ENCODE data around the gene PUSL1.

PUSL1 gene

DNA sequence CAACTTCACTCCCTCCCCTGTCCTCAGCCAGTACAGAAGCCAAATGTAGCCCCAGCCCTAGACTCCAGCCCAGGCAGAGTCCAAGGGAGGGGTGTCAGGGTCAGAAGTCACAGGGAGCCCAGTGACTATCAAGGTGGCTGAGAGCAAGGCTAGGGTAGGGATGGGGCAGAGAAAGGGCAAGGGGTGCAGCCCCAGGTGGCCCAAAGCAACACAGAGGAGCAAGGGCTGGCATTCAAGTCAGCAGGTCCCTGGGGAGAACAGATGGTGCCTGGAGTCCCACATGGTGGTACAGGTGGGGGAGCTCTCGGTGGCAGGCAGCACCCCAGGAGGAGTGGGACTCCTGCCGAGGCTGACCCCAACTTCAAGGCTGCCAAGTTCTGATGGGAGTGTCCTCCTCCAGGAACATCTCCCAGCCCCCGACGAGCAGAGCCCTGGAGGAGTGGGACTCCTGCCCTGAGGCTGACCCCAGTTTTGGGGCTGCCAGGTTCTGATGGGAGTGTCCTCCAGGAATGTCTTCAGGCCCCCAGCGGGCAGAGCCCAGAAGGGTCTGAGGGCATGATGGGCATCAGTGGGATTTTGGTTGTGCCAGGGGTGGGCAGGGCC is 44.5 kb downstream of the PUSL1 start:
- Histone ChIP-seq H3K27ac (ENCODE audit: insufficient read depth, low read length, poor library complexity, severe bottlenecking) (no peak overlapping the region), H3K27me3 (replicated peaks; ENCODE audit: control insufficient read depth, insufficient read depth, low read length, poor library complexity, severe bottlenecking) (peaks cover 32% of the 10 kb centered on the region), H3K9me3 (ENCODE audit: control insufficient read depth, low read length) (no peaks in the 10 kb centered on the region), H3K4me1 (ENCODE audit: control insufficient read depth, insufficient read depth, low read length, poor library complexity, severe bottlenecking) (peaks cover 26% of the 10 kb centered on the region), H3K36me3 (ENCODE audit: control insufficient read depth, insufficient read depth, low read length) (no peaks in the 10 kb centered on the region), H3K4me3 (ENCODE audit: insufficient read depth, low read depth, low read length, poor library complexity, severe bottlenecking) (no peak overlapping the region)
- DNase-seq: no peak

DNA sequence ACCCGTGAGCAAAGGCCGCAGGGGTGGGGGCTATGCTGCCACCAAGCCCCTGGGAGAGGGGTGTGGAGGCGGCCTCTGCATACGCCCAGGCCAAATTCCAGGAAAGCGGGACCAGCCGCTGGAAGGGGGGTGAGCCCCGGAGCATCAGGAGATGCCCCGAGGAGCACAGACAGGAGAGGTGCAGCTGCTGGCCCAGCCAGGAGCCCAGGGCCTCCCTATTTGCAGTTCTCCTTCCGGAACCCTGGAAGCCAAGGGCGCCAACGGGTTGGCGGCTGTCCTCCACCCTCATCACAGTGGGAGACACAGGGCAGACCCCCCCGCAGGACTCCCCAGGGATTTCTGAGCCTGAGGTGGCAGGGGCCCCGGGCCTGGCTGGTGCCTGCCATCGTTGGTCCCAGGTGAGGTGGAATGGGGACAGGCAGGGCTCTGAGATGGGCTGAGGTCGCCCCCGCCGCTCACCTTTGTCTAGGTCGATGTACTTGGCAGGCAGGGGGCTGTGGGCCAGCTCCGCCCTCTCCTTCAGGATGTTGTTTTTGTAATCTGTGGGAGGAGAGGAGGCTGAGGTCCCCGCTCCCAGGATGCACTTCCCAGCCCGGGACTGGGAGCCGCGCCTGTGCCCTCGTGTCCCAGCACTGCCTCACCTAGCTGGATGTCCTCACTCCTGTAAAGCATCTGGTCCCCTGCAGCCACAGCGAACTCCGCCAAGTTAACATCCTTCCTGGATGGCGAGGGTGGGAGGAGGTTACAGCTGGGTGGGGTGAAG is 45.2 kb downstream of the PUSL1 start:
- Histone ChIP-seq H3K27me3 (replicated peaks; ENCODE audit: control insufficient read depth, insufficient read depth, low read length, poor library complexity, severe bottlenecking) (peaks cover 32% of the 10 kb centered on the region), H3K4me1 (ENCODE audit: control insufficient read depth, insufficient read depth, low read length, poor library complexity, severe bottlenecking) (peaks cover 24% of the 10 kb centered on the region), H3K9me3 (ENCODE audit: control insufficient read depth, low read length) (no peaks in the 10 kb centered on the region), H3K36me3 (ENCODE audit: control insufficient read depth, insufficient read depth, low read length) (no peaks in the 10 kb centered on the region), H3K27ac (ENCODE audit: insufficient read depth, low read length, poor library complexity, severe bottlenecking) (no peak overlapping the region), H3K4me3 (ENCODE audit: insufficient read depth, low read depth, low read length, poor library complexity, severe bottlenecking) (no peak overlapping the region)
- no peak for DNase-seq

DNA sequence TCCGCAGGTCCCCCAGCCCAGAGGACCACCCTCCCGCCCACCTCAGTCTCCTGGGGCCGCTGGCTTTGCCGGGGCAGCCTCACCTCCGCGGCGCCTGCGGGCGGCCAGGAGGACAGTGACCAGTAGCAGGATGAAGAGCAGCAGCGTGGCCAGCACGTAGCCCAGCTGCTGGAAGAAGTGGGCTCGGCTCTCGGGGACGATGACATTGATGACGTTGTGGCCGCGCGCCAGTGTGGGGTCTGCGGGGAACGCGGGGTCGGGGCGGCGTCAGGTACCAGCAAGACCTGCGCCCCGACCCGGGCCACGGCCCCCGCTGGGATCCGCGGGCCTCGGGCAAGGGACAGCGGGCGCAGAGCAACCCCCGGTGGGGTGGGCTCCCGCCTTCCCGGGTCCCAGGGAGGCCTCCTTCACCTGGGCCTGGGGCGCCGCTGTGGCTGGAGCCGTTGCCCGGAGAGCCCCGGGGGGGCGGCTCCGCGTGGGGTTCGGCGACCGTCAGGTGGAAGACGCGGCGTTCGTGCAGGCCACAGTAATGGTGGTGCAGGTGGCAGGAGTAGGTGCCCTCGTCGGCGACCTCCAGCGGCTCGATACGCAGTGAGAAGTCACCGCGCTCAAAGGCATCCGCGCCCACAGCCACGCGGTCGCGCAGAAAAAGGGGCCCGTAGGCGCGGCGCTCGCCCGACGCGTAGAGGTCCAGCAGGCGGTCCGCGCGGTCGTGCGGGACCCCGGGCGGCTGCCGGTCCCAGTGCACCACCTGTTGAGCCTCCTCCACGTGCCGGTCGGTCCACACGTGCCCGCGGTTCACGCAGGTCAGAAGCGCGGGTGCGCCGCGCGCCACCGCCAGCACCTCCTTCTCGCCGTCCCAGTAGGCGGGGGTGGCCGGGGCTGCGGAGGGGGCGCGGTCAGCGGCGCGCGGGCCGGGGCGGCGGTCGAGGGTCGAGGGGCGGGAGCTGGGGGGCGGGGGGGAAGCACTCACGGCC is 46.2 kb downstream of the PUSL1 start:
- peaks cover 28% of the 10 kb centered on the region for H3K4me1 ChIP-seq (ENCODE audit: control insufficient read depth, insufficient read depth, low read length, poor library complexity, severe bottlenecking)
- H3K4me3 ChIP-seq (ENCODE audit: insufficient read depth, low read depth, low read length, poor library complexity, severe bottlenecking): peak overlapping the region; percentile 8
- H3K9me3 ChIP-seq (ENCODE audit: control insufficient read depth, low read length): no peaks in the 10 kb centered on the region
- H3K27ac ChIP-seq (ENCODE audit: insufficient read depth, low read length, poor library complexity, severe bottlenecking): no peak overlapping the region
- H3K27me3 ChIP-seq (replicated peaks; ENCODE audit: control insufficient read depth, insufficient read depth, low read length, poor library complexity, severe bottlenecking): peaks cover 32% of the 10 kb centered on the region
- no peaks in the 10 kb centered on the region for H3K36me3 ChIP-seq (ENCODE audit: control insufficient read depth, insufficient read depth, low read length)
- DNase-seq: no peak

DNA sequence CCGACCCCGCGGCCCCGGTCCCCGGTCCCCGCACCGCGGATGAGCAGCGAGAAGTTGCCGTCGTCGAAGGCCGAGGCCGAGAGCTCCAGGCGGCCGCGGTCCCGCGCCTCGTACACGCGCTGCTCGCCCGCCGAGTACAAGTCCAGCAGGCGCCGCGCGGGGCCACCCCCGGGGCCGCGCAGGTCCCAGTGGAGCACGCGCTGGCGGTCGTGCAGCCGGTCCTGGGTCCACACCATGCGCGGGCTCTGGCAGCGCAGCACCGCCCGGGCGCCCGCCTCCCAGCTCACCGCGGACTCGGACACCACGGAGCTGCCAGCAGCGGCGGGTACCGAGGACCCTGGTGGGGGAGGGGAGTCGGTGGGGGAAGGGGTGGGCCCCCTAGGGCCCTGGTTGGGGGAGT is 47.0 kb downstream of the PUSL1 start:
- Histone ChIP-seq H3K27ac (ENCODE audit: insufficient read depth, low read length, poor library complexity, severe bottlenecking) (no peak overlapping the region), H3K4me3 (ENCODE audit: insufficient read depth, low read depth, low read length, poor library complexity, severe bottlenecking) (no peak overlapping the region), H3K9me3 (ENCODE audit: control insufficient read depth, low read length) (no peaks in the 10 kb centered on the region), H3K36me3 (ENCODE audit: control insufficient read depth, insufficient read depth, low read length) (no peaks in the 10 kb centered on the region), H3K27me3 (replicated peaks; ENCODE audit: control insufficient read depth, insufficient read depth, low read length, poor library complexity, severe bottlenecking) (peaks cover 32% of the 10 kb centered on the region), H3K4me1 (ENCODE audit: control insufficient read depth, insufficient read depth, low read length, poor library complexity, severe bottlenecking) (peaks cover 26% of the 10 kb centered on the region)
- no peak for DNase-seq

DNA sequence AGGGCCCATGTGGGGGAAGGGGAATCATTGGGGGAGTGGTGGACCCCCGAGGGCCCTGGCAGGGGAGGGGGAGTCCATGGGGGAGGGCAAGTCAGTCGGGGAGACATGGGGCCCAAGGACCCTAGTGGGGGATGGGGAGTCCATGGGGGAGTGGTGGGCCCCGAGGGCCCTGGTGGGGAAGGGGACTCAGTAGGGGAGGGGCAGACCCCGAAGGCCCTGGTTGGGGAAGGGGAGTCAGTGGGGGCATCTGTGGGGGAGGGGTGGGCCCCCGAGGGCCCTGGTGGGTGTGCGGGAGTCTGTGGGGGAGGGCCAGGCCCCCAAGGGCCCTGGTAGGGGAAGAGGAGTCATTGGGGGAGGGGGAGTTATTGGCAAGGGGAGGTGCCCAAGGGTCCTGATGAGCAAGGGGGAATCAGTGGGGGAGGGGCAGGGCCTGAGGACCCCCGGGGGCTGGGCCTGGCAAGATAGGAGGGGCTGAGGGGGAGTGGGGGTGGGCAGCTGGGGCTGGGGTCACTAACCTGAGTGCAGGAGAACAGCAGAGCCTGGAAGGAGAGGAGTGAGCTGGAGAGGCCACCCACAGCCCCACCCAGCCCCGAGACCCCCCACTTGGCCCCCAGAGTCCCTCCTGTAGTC is 47.9 kb downstream of the PUSL1 start:
- Histone ChIP-seq H3K27me3 (replicated peaks; ENCODE audit: control insufficient read depth, insufficient read depth, low read length, poor library complexity, severe bottlenecking) (peaks cover 32% of the 10 kb centered on the region), H3K36me3 (ENCODE audit: control insufficient read depth, insufficient read depth, low read length) (no peaks in the 10 kb centered on the region), H3K4me3 (ENCODE audit: insufficient read depth, low read depth, low read length, poor library complexity, severe bottlenecking) (no peak overlapping the region)

DNA sequence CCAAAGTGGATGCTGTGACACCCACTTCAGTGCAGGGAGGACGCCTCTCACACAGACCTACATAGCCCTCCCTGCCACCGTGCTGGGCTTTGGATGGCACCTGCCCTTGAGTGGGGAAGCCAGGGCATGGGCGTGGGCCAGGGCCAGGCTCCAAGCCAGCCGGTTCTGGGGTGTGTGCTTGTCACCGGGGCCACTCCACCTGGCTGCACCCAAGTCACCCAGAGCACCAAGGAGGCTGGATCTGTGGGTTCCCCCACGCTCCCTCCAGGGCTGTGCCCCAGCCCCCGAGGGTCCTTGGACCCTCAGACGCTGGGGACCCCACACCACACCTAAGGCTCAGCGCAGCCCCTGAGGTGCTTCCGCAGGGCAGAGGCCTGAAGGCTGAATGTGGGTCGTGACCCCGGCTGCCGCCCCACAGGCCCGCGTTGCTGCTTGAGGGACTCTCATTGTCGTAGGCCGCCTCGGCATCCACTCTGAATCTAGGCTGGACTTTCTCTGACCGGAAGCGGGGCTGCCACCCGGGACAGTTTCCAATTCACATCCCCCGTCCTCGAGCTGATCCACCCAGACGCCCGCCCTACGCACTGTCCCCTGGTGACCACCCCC is 48.5 kb downstream of the PUSL1 start:
- H3K4me1 ChIP-seq (ENCODE audit: control insufficient read depth, insufficient read depth, low read length, poor library complexity, severe bottlenecking): peaks cover 26% of the 10 kb centered on the region
- H3K27me3 ChIP-seq (replicated peaks; ENCODE audit: control insufficient read depth, insufficient read depth, low read length, poor library complexity, severe bottlenecking): peaks cover 32% of the 10 kb centered on the region
- H3K36me3 ChIP-seq (ENCODE audit: control insufficient read depth, insufficient read depth, low read length): no peaks in the 10 kb centered on the region
- no peak overlapping the region for H3K27ac ChIP-seq (ENCODE audit: insufficient read depth, low read length, poor library complexity, severe bottlenecking)
- no peak overlapping the region for H3K4me3 ChIP-seq (ENCODE audit: insufficient read depth, low read depth, low read length, poor library complexity, severe bottlenecking)
- no peaks in the 10 kb centered on the region for H3K9me3 ChIP-seq (ENCODE audit: control insufficient read depth, low read length)
- DNase-seq: no peak

More for the DNA sequence above, 47.9 kb downstream of the PUSL1 start:
- Histone ChIP-seq H3K9me3 (ENCODE audit: control insufficient read depth, low read length) (no peaks in the 10 kb centered on the region), H3K4me1 (ENCODE audit: control insufficient read depth, insufficient read depth, low read length, poor library complexity, severe bottlenecking) (peaks cover 26% of the 10 kb centered on the region), H3K27ac (ENCODE audit: insufficient read depth, low read length, poor library complexity, severe bottlenecking) (no peak overlapping the region)
- DNase-seq: no peak

DNA sequence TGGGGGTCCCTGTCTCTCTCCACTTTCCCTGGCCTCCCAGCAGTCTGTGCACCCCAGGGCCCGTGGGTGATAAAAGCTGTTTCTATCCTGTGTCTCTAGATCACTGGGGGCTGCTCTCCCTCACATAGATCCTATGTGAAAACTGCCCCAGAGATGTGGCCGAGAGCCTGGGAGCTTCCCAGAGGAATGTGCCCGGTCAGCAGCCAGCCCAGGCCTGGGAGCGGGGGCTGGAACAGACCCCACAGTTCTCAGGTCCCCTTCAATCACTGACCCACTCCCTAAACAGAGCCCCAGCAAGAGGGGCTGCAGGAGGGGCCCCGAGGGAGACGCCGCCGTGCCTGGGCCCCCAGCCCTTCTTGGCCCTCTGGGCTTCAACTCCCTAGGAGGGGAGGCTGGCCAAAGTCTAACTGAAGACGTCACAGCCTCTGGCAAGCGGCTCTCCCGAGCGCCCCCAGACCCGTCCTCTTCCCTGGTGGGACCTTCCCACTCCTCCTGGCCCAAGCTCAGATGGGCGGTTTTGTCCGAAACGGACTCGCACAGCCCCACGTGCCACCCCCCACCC is 49.6 kb downstream of the PUSL1 start:
- H3K4me1 ChIP-seq (ENCODE audit: control insufficient read depth, insufficient read depth, low read length, poor library complexity, severe bottlenecking): peaks cover 26% of the 10 kb centered on the region
- no peaks in the 10 kb centered on the region for H3K36me3 ChIP-seq (ENCODE audit: control insufficient read depth, insufficient read depth, low read length)
- no peak overlapping the region for H3K27ac ChIP-seq (ENCODE audit: insufficient read depth, low read length, poor library complexity, severe bottlenecking)
- no peak overlapping the region for H3K4me3 ChIP-seq (ENCODE audit: insufficient read depth, low read depth, low read length, poor library complexity, severe bottlenecking)
- DNase-seq: no peak
- peaks cover 26% of the 10 kb centered on the region for H3K27me3 ChIP-seq (replicated peaks; ENCODE audit: control insufficient read depth, insufficient read depth, low read length, poor library complexity, severe bottlenecking)
- no peaks in the 10 kb centered on the region for H3K9me3 ChIP-seq (ENCODE audit: control insufficient read depth, low read length)

DNA sequence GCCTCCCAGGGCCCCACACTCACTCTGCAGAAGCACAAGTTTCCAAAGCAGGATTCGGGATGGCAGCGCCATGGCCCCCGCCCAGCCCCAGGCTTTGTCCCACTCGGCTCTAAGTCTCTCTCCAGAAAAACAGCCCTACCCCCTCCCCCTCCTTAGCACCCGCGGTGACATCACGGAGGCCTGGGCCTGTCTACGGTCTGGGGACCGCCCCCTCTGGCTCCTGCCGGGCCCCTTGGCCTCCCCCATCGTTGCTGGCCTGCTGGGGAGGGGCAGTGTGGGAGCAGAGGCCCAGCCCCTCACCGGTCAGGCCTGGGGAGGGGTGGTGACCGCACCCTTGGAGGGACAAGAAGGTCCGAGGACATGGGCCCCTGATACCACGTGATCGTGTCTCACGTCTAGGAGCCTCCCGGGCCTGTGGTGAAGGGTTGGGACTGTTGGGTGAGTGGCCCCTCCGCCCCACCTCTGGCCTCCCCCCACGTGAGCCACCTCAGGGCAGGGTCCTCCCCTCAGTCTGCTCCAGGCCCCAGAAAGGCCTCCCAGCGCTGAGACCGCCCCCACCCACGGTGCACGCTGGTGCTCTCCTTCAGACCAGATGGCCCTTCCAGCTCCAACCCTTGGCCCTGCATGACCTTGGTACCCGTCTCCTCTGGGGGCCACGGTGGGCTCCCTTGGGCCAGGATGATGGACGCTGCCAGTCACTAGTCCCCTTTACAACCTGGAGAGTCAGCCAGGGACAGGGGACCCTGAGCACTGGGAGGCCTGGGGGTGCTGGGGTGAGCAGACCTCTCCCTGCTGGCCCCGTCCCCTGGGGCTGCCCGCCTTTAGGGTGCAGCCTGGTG is 50.3 kb downstream of the PUSL1 start, which contains the start of gene MXRA8:
Gene MXRA8 (minus strand): TSS at position 123 of the 839 bp plus-strand sequence. CDS start 51 bp downstream, at position 72.
- Histone ChIP-seq H3K36me3 (ENCODE audit: control insufficient read depth, insufficient read depth, low read length) (no peaks in the 10 kb centered on the region), H3K4me3 (ENCODE audit: insufficient read depth, low read depth, low read length, poor library complexity, severe bottlenecking) (no peak within 1 kb of the TSS), H3K27me3 (replicated peaks; ENCODE audit: control insufficient read depth, insufficient read depth, low read length, poor library complexity, severe bottlenecking) (peaks cover 19% of the 10 kb centered on the region), H3K27ac (ENCODE audit: insufficient read depth, low read length, poor library complexity, severe bottlenecking) (no peak within 1 kb of the TSS), H3K9me3 (ENCODE audit: control insufficient read depth, low read length) (no peaks in the 10 kb centered on the region), H3K4me1 (ENCODE audit: control insufficient read depth, insufficient read depth, low read length, poor library complexity, severe bottlenecking) (peaks cover 24% of the 10 kb centered on the region)
- no peak for DNase-seq

All from effector memory CD4-positive, alpha-beta T cell (primary cell).